SK-N-SH (cell line): Measurements from ENCODE around the gene GDAP2. TPM values are rescaled to one million over a fixed set of nuclear protein-coding genes. Genes with fewer than 3 reads are reported as not detected.

Experiments
- CTCF ChIA-PET: fragments of 300-600, 350-600 bp; formaldehyde crosslinking; extraction: SDS; loops from one replicate; lab custom pipeline; 2021; lab: Yijun Ruan, JAX
- POLR2A ChIA-PET: fragments of 350-600 bp; sonication (Branson Sonifier 250); formaldehyde crosslinking; extraction: SDS; loops from one replicate; lab custom pipeline; 2020; ENCODE audit warnings: antibody characterized with exemption, inconsistent platforms; lab: Yijun Ruan, JAX
- DNase-seq: peaks from one replicate; pipeline ENCODE4 v3.0.0; 2012
- H2AFZ ChIP-seq: fragments of 200-600 bp; sonication (generic); 2 replicates; pipeline ENCODE4 v1.8.1; 2016; ENCODE audit warnings: antibody characterized with exemption, mild to moderate bottlenecking, low read depth
- H3F3A ChIP-seq: fragments of 200-600 bp; sonication (generic); replicated peaks from 2 replicates; pipeline ENCODE3; 2016; ENCODE audit warnings: antibody characterized with exemption, mild to moderate bottlenecking; ENCODE audit not compliant: insufficient read depth
- H3K27ac ChIP-seq, 2 experiments: fragments of 200-500 bp in 1 of 2; fragments of 200-600 bp in 1 of 2; sonication (Bioruptor generic) in 1 of 2; sonication (generic), shearing (Covaris generic) in 1 of 2; 2 replicates each; pipeline versions ENCODE4 v1.5.1 to v1.6.1; 2014 to 2016; ENCODE audit warnings: low read depth in 2 of 2, inconsistent platforms in 1 of 2, low read length in 1 of 2, mild to moderate bottlenecking in 1 of 2, mixed read lengths in 1 of 2
- H3K27me3 ChIP-seq: fragments of 200-600 bp; sonication (generic), shearing (Covaris generic); 2 replicates; pipeline ENCODE4 v1.6.1; 2016; ENCODE audit warnings: mixed run types; ENCODE audit not compliant: insufficient read depth
- H3K36me3 ChIP-seq, 2 experiments: fragments of 200-500 bp in 1 of 2; fragments of 200-600 bp in 1 of 2; sonication (Bioruptor generic) in 1 of 2; sonication (generic) in 1 of 2; replicated peaks in 1 of 2; 2 replicates each; pipeline versions ENCODE3 to v1.5.1; 2014 to 2016; ENCODE audit warnings: low read length in 1 of 2, mild to moderate bottlenecking in 1 of 2; ENCODE audit not compliant: insufficient read depth in 2 of 2, control insufficient read depth in 1 of 2
- H3K4me1 ChIP-seq, 2 experiments: fragments of 200-500 bp in 1 of 2; fragments of 200-600 bp in 1 of 2; sonication (Bioruptor generic) in 1 of 2; sonication (generic), shearing (Covaris generic) in 1 of 2; 2 replicates each; pipeline versions ENCODE4 v1.5.1 to v1.6.1; 2014 to 2016; ENCODE audit warnings: low read depth in 1 of 2, low read length in 1 of 2, mixed run types in 1 of 2; ENCODE audit not compliant: insufficient read depth in 2 of 2, control insufficient read depth in 1 of 2
- H3K4me2 ChIP-seq: fragments of 200-600 bp; sonication (generic), shearing (Covaris generic); 2 replicates; pipeline ENCODE4 v1.6.1; 2017; ENCODE audit warnings: mixed run types
- H3K4me3 ChIP-seq, 2 experiments: fragments of 200-500 bp in 1 of 2; fragments of 200-600 bp in 1 of 2; sonication (Bioruptor generic) in 1 of 2; sonication (generic), shearing (Covaris generic) in 1 of 2; 2 replicates each; pipeline versions ENCODE4 v1.5.1 to v1.8.1; 2014 to 2016; ENCODE audit warnings: low read depth in 2 of 2, inconsistent platforms in 1 of 2, low read length in 1 of 2, mild to moderate bottlenecking in 1 of 2, mixed read lengths in 1 of 2, moderate library complexity in 1 of 2
- H3K79me2 ChIP-seq: fragments of 200-600 bp; sonication (generic); 2 replicates; pipeline ENCODE4 v1.8.1; 2017; ENCODE audit warnings: mild to moderate bottlenecking; ENCODE audit not compliant: insufficient read depth
- H3K9ac ChIP-seq: fragments of 200-600 bp; sonication (generic); 2 replicates; pipeline ENCODE4 v1.6.1; 2017; ENCODE audit warnings: mixed run types
- H3K9me2 ChIP-seq: fragments of 200-600 bp; sonication (generic); 2 replicates; pipeline ENCODE4 v1.6.1; 2017; ENCODE audit warnings: mixed run types
- H3K9me3 ChIP-seq: fragments of 200-600 bp; sonication (generic); 2 replicates; pipeline ENCODE4 v1.6.1; 2017; ENCODE audit warnings: mixed run types, mild to moderate bottlenecking, moderate library complexity
- H4K20me1 ChIP-seq: fragments of 200-600 bp; sonication (generic); 2 replicates; pipeline ENCODE4 v1.6.1; 2017; ENCODE audit warnings: mild to moderate bottlenecking, mixed run types; ENCODE audit not compliant: insufficient read depth
- CHD2 ChIP-seq: fragments of 150-350 bp; IDR thresholded peaks from 2 replicates; pipeline ENCODE4 v1.6.1; 2018; ENCODE audit warnings: low read length; ENCODE audit not compliant: partially characterized antibody
- ELF1 ChIP-seq: IDR thresholded peaks from 2 replicates; pipeline ENCODE4 v1.4.0; 2012
- EP300 ChIP-seq, 2 experiments: IDR thresholded peaks; 2 replicates each; pipeline versions ENCODE4 v1.4.0 to v1.6.1; 2012; ENCODE audit warnings: borderline replicate concordance in 1 of 2, low read depth in 1 of 2, low read length in 1 of 2
- FOXJ3 ChIP-seq: sonication (generic); formaldehyde crosslinking; IDR thresholded peaks from 2 replicates; pipeline ENCODE4 v1.5.1; 2020; ENCODE audit warnings: mild to moderate bottlenecking, missing genetic modification reagents
- FOXM1 ChIP-seq: IDR thresholded peaks from 2 replicates; pipeline ENCODE4 v1.4.0; 2012; ENCODE audit warnings: low read depth, mild to moderate bottlenecking
- GABPA ChIP-seq: IDR thresholded peaks from 2 replicates; pipeline ENCODE4 v1.4.0; 2012; ENCODE audit warnings: low read depth, mild to moderate bottlenecking
- GATA2 ChIP-seq: sonication (generic); formaldehyde crosslinking; IDR thresholded peaks from 2 replicates; pipeline ENCODE4 v1.5.0; 2020; ENCODE audit warnings: mild to moderate bottlenecking, missing genetic modification reagents
- JUND ChIP-seq: IDR thresholded peaks from 2 replicates; pipeline ENCODE4 v1.4.0; 2012
- MEF2A ChIP-seq: IDR thresholded peaks from 2 replicates; pipeline ENCODE4 v1.4.0; 2012; ENCODE audit warnings: low read depth, borderline replicate concordance
- MXI1 ChIP-seq: IDR thresholded peaks from 2 replicates; pipeline ENCODE4 v1.6.1; 2012; ENCODE audit warnings: mild to moderate bottlenecking, low read depth, low read length, improper control_type of control experiment
- NFIC ChIP-seq: IDR thresholded peaks from 2 replicates; pipeline ENCODE4 v1.4.0; 2012; ENCODE audit warnings: borderline replicate concordance
- NRF1 ChIP-seq: IDR thresholded peaks from 2 replicates; pipeline ENCODE4 v1.6.1; 2012; ENCODE audit warnings: low read depth, mild to moderate bottlenecking, low read length
- POLR2AphosphoS5 ChIP-seq: IDR thresholded peaks from 2 replicates; pipeline ENCODE4 v1.6.1; 2012; ENCODE audit warnings: low read depth, low read length
- RAD21 ChIP-seq: IDR thresholded peaks from 2 replicates; pipeline ENCODE4 v1.6.1; 2012; ENCODE audit warnings: mild to moderate bottlenecking, low read length
- RCOR1 ChIP-seq: fragments of 150-350 bp; IDR thresholded peaks from 2 replicates; pipeline ENCODE4 v1.6.1; 2017; ENCODE audit warnings: antibody characterized with exemption, low read length
- RXRA ChIP-seq: IDR thresholded peaks from 2 replicates; pipeline ENCODE4 v1.4.0; 2012; ENCODE audit warnings: low read depth, mild to moderate bottlenecking, borderline replicate concordance
- SIN3A ChIP-seq: IDR thresholded peaks from 2 replicates; pipeline ENCODE4 v1.6.1; 2012; ENCODE audit warnings: low read depth, mild to moderate bottlenecking, low read length, moderate library complexity, borderline replicate concordance
- SMC3 ChIP-seq: IDR thresholded peaks from 2 replicates; pipeline ENCODE4 v1.6.1; 2012; ENCODE audit warnings: low read depth, low read length, improper control_type of control experiment
- TAF1 ChIP-seq: IDR thresholded peaks from 2 replicates; pipeline ENCODE4 v1.6.1; 2012; ENCODE audit warnings: low read depth, mild to moderate bottlenecking, low read length, moderate library complexity, borderline replicate concordance
- TEAD4 ChIP-seq: IDR thresholded peaks from 2 replicates; pipeline ENCODE4 v1.4.0; 2012; ENCODE audit warnings: mild to moderate bottlenecking, borderline replicate concordance; ENCODE audit not compliant: insufficient read depth
- YY1 ChIP-seq: IDR thresholded peaks from 2 replicates; pipeline ENCODE4 v1.4.0; 2012; ENCODE audit warnings: low read depth, mild to moderate bottlenecking
- WGBS: methylation state at CpG from one replicate; pipeline ENCODE4 v1.1.6; 2017; ENCODE audit warnings: low lambda C conversion rate; 5-methylcytosine and 5-hydroxymethylcytosine counted together
- polyA plus RNA-seq, 3 experiments: library from polyadenylated mRNA; depleted of rRNA; stranded (reverse); fragments of >200 nt; gene quantifications; 2 replicates each; pipeline ENCODE4 v1.2.3, GENCODE V29; 2012
- TF ChIP-seq, protein P1 (sequence below): IDR thresholded peaks from 2 replicates; pipeline ENCODE4 v1.4.0; 2012; ENCODE audit warnings: low read depth, borderline replicate concordance
- TF ChIP-seq, protein P2 (sequence below): fragments of 200-600 bp; sonication (generic); IDR thresholded peaks from 2 replicates; pipeline ENCODE4 v1.6.1; 2017; ENCODE audit warnings: antibody characterized with exemption, mild to moderate bottlenecking, moderate library complexity
- TF ChIP-seq, protein P3 (sequence below): IDR thresholded peaks from 2 replicates; pipeline ENCODE4 v1.4.0; 2012; ENCODE audit warnings: low read depth, borderline replicate concordance

The GDAP2 gene
- polyA plus RNA-seq, 1 of the 3 experiments (the other 2 are of a cell fraction) = 5.6 TPM

DNA sequence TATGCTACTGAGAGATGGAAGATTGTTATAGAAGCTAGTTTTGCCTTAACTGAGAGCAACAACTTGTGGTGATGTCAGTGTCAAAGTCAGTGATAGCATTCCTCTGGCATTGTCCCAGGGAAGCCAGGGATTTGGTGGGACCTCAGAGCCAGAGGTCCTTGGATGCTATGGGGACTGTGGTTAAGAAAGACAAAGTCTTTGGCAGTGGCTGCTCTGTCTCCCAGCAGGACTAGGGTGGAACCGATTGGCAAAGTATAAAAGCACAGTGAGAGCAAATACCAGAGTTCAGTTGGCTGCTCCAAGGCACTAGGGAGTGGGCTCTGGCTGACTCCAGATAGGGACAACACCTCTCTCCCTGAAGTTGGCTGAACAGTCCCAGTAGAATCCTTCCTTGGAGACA is 104.8 kb downstream of the GDAP2 start:
- H3K36me3 ChIP-seq = no peaks in the 10 kb centered on the region
- H4K20me1 ChIP-seq = no peaks in the 10 kb centered on the region
- peaks cover 42% of the 10 kb centered on the region for H3F3A ChIP-seq
- H3K4me1 ChIP-seq = peaks cover 45 to 53% of the 10 kb centered on the region in 2 experiments
- H2AFZ ChIP-seq = no peak overlapping the region
- H3K4me2 ChIP-seq = no peak overlapping the region
- peak overlapping the region in 1 of 2 experiments; percentile 98; a peak in 1 of 4 replicates for H3K27ac ChIP-seq
- no peaks in the 10 kb centered on the region for H3K9me2 ChIP-seq
- no peak for DNase-seq
- 80% methylated on average over 1 of the region's 1 CpG for WGBS
- POLR2A ChIA-PET = no interaction called here
- no peak overlapping the region for H3K9ac ChIP-seq
- H3K4me3 ChIP-seq = no peak overlapping the region
- TF ChIP-seq MXI1 (no peak), RCOR1 (no peak), JUND (no peak), FOXJ3 (CRISPR knock-in tag) (no peak), RAD21 (no peak), GABPA (no peak), TAF1 (no peak), SIN3A (no peak), TEAD4 (no peak), NFIC (no peak), RXRA (no peak), YY1 (no peak), POLR2AphosphoS5 (no peak)
- TF ChIP-seq, protein P1, sequence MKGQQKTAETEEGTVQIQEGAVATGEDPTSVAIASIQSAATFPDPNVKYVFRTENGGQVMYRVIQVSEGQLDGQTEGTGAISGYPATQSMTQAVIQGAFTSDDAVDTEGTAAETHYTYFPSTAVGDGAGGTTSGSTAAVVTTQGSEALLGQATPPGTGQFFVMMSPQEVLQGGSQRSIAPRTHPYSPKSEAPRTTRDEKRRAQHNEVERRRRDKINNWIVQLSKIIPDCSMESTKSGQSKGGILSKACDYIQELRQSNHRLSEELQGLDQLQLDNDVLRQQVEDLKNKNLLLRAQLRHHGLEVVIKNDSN = no peak
- TF ChIP-seq, protein P2, sequence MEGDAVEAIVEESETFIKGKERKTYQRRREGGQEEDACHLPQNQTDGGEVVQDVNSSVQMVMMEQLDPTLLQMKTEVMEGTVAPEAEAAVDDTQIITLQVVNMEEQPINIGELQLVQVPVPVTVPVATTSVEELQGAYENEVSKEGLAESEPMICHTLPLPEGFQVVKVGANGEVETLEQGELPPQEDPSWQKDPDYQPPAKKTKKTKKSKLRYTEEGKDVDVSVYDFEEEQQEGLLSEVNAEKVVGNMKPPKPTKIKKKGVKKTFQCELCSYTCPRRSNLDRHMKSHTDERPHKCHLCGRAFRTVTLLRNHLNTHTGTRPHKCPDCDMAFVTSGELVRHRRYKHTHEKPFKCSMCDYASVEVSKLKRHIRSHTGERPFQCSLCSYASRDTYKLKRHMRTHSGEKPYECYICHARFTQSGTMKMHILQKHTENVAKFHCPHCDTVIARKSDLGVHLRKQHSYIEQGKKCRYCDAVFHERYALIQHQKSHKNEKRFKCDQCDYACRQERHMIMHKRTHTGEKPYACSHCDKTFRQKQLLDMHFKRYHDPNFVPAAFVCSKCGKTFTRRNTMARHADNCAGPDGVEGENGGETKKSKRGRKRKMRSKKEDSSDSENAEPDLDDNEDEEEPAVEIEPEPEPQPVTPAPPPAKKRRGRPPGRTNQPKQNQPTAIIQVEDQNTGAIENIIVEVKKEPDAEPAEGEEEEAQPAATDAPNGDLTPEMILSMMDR = no peak
- H3K27me3 ChIP-seq = no peaks in the 10 kb centered on the region
- CTCF ChIA-PET = interaction anchor here (0.9 to 2.2 kb wide), 3 partner anchors 11 to 70 kb away, joined by 4 to 10 read pairs (median 4); no protein-coding TSS in a partner anchor
- H3K79me2 ChIP-seq = no peaks in the 10 kb centered on the region
- H3K9me3 ChIP-seq = no peaks in the 10 kb centered on the region

DNA sequence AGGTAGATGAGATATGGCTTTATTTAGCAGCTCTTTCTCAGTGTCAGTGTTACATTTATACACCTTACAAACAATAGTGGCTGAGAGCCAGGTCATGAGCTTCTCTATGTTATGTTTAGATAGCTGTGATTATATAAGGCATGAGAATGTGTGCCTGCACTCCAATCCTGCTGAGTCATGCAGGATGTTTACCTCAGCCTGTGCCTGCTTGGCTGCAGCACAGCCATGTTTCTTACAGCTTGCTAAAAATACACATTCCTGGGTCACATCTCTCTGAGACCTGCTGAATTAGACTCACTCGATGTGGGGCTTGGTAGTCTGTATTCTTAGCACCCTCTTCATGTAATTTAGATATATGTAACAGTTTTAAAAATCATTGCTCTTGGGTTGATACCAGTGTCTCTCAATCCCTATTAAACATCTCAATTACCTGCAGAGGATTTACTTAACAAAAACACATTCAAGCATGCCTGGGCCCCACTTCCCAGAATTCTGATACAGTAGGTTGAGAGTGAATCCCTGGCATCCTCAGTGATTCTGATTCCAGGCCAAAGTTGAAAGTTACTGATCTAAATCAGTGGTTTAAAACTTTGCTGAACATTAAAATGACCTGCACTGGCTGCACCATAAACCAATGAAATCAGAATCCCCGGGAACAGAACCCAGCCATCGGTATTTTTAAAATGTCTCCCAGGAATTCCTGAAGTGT is 107.5 kb downstream of the GDAP2 start:
- Histone ChIP-seq H3K4me2 (peak overlapping the region; percentile 18), H3K27me3 (no peaks in the 10 kb centered on the region), H3K4me1 (peaks cover 32 to 33% of the 10 kb centered on the region in 2 experiments), H3K27ac (peak overlapping the region; percentile 82 to 89), H3F3A (peaks cover 17% of the 10 kb centered on the region), H3K9ac (peak overlapping the region; percentile 52), H2AFZ (0 out of 2 replicates have a peak overlapping the region, but pooled peaks have one; percentile 10), H3K36me3 (no peaks in the 10 kb centered on the region), H3K9me2 (no peaks in the 10 kb centered on the region), H3K79me2 (no peaks in the 10 kb centered on the region), H4K20me1 (no peaks in the 10 kb centered on the region), H3K4me3 (no peak overlapping the region), H3K9me3 (no peaks in the 10 kb centered on the region)
- ChIA-PET POLR2A (no interaction called here), CTCF (interaction anchor here (0.9 to 1.7 kb wide), 3 partner anchors 41 to 73 kb away, joined by 4 to 6 read pairs (median 4); no protein-coding TSS in a partner anchor)
- WGBS = 69% methylated on average over 3 of the region's 3 CpGs
- no peak for DNase-seq
- TF ChIP-seq ELF1 (no peak), CHD2 (no peak), MEF2A (peak; percentile 91), SMC3 (no peak), FOXJ3 (CRISPR knock-in tag) (no peak), RAD21 (no peak), EP300 (IDR thresholded peaks at IDR 0.05; ENCODE audit: borderline replicate concordance in 1 of 2, low read depth in 1 of 2, low read length in 1 of 2) (peak; percentile 15 to 69; a peak in 1 of 4 replicates), GATA2 (CRISPR knock-in tag) (no peak), FOXM1 (no peak), YY1 (peak; percentile 82), NRF1 (no peak), RXRA (peak; percentile 63; the same call in 1 of the 2 replicates), NFIC (peak; percentile 88)
- TF ChIP-seq, protein P3, sequence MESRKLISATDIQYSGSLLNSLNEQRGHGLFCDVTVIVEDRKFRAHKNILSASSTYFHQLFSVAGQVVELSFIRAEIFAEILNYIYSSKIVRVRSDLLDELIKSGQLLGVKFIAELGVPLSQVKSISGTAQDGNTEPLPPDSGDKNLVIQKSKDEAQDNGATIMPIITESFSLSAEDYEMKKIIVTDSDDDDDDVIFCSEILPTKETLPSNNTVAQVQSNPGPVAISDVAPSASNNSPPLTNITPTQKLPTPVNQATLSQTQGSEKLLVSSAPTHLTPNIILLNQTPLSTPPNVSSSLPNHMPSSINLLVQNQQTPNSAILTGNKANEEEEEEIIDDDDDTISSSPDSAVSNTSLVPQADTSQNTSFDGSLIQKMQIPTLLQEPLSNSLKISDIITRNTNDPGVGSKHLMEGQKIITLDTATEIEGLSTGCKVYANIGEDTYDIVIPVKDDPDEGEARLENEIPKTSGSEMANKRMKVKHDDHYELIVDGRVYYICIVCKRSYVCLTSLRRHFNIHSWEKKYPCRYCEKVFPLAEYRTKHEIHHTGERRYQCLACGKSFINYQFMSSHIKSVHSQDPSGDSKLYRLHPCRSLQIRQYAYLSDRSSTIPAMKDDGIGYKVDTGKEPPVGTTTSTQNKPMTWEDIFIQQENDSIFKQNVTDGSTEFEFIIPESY = no peak
- TF ChIP-seq, protein P1 = no peak
